Measurements from ENCODE around the gene DPEP2.

Gene DPEP2

GRCh38 chr16:67964477-67965131 is 34.7 kb downstream of the DPEP2 start:
- no peak for DNase-seq
- no peak overlapping the region for H3K4me3 Mint-ChIP-seq
- no peaks in the 10 kb centered on the region for H3K9me3 Mint-ChIP-seq
- H3K36me3 Mint-ChIP-seq, result peaks cover 22% of the 10 kb centered on the region
- CTCF ChIA-PET, result interaction anchor here (1.3 to 1.4 kb wide), 2 partner anchors 10 to 22 kb away, joined by 3 to 5 read pairs; no protein-coding TSS in a partner anchor
- H3K27me3 Mint-ChIP-seq, result no peaks in the 10 kb centered on the region
- H3K27ac Mint-ChIP-seq, result no peak overlapping the region
- H3K4me1 Mint-ChIP-seq, result peaks cover 32% of the 10 kb centered on the region

DNA sequence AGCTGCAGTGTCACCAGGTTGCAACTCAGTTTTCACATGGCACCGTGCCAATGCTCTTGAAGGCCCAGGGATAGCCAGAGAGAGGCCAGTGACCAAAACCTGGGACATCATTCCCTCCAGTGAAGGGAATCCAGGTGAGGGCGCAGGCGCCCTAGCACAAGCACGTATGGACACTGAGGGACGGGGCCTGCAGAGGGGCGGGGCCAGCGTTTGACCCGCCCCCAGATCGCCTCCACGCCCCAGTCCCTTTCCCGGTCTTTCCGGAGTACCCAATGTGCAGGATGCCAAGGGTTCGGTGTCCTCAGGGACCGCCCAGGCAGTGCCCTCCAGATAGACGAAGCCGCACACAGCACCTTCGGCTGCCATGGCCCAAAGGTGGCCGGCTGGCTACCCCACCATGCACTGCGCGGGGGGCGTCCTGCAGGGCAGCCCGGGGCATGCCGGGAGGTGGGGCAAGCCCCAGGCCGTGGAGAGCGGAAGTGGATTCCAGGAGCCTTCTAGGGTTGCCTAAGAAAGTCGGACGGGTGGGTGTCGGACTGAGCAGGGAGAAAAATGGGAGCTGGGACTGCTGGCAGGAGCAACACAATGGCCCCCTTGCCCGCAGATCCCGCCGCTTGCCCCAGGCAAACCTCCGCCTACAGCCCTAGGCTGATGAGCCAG is 35.5 kb downstream of the DPEP2 start:
- H3K27ac Mint-ChIP-seq, result no peak overlapping the region
- no peaks in the 10 kb centered on the region for H3K9me3 Mint-ChIP-seq
- no peaks in the 10 kb centered on the region for H3K27me3 Mint-ChIP-seq
- H3K4me1 Mint-ChIP-seq, result peaks cover 26% of the 10 kb centered on the region
- CTCF ChIA-PET, result interaction anchor here (1.3 to 2.6 kb wide), 2 partner anchors 22 kb away, joined by 5 to 7 read pairs; no protein-coding TSS in a partner anchor
- peaks cover 24% of the 10 kb centered on the region for H3K36me3 Mint-ChIP-seq
- no peak for DNase-seq
- no peak overlapping the region for H3K4me3 Mint-ChIP-seq

DNA sequence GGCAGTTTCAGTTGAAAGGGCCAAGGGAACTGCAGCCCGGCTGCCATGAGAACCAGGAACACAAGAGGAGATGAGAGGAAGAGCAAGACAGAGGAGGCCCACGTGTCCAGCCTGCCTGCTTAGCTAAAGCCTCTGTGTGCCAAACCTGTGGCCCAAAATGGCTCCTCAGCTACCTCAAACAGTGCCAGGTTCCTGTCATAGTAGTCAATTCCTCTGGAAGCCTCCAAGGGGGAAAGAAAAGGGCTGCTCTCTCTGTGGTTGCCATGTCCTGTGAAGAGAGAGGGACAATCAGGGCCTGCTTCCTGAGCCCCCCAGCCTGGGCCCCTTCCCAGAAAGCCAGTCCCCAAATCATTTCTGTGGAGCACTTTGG is 36.0 kb downstream of the DPEP2 start:
- no peak for DNase-seq
- Mint-ChIP-seq H3K27ac (no peak overlapping the region), H3K4me1 (peaks cover 25% of the 10 kb centered on the region), H3K27me3 (no peaks in the 10 kb centered on the region), H3K36me3 (peaks cover 27% of the 10 kb centered on the region), H3K4me3 (no peak overlapping the region), H3K9me3 (no peaks in the 10 kb centered on the region)
- CTCF ChIA-PET, result interaction anchor here (2.6 kb wide), 1 partner anchor 21 kb away, joined by 7 read pairs; no protein-coding TSS in a partner anchor

DNA sequence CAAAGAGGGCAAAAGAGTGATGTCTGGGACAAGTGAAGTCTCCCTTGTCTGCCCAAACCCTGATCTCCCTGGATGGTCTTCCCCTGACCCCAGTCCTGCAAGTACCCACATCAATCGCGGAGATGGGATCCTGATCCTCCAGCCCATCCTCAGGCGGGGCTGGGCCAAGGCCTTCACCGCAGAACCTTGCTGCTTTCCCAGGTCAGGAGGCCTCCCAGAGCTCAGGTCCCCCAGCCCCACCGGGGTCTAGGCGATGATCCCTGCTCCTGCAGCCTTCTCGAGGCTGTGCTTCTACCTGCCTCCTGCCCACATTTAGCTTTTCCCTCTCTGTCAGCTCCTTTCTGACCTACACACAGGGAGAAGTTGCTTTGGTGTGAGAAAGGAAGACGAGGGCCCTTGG is 37.1 kb downstream of the DPEP2 start:
- CTCF ChIA-PET, result interaction anchor here (2.6 kb wide), 1 partner anchor 20 kb away, joined by 7 read pairs; no protein-coding TSS in a partner anchor

GRCh38 chr16:67961551-67961957 is 37.7 kb downstream of the DPEP2 start:
- Mint-ChIP-seq H3K4me3 (no peak overlapping the region), H3K9me3 (no peaks in the 10 kb centered on the region), H3K4me1 (peaks cover 12% of the 10 kb centered on the region), H3K27me3 (no peaks in the 10 kb centered on the region), H3K27ac (no peak overlapping the region), H3K36me3 (peaks cover 27% of the 10 kb centered on the region)
- DNase-seq, result no peak
- CTCF ChIA-PET, result interaction anchor here (2.6 kb wide), 1 partner anchor 19 kb away, joined by 7 read pairs; no protein-coding TSS in a partner anchor

More for the DNA sequence above, 37.1 kb downstream of the DPEP2 start:
- DNase-seq, result no peak
- no peak overlapping the region for H3K27ac Mint-ChIP-seq
- H3K27me3 Mint-ChIP-seq, result no peaks in the 10 kb centered on the region
- H3K4me3 Mint-ChIP-seq, result no peak overlapping the region
- no peaks in the 10 kb centered on the region for H3K9me3 Mint-ChIP-seq
- H3K36me3 Mint-ChIP-seq, result peaks cover 27% of the 10 kb centered on the region
- H3K4me1 Mint-ChIP-seq, result peaks cover 18% of the 10 kb centered on the region

DNA sequence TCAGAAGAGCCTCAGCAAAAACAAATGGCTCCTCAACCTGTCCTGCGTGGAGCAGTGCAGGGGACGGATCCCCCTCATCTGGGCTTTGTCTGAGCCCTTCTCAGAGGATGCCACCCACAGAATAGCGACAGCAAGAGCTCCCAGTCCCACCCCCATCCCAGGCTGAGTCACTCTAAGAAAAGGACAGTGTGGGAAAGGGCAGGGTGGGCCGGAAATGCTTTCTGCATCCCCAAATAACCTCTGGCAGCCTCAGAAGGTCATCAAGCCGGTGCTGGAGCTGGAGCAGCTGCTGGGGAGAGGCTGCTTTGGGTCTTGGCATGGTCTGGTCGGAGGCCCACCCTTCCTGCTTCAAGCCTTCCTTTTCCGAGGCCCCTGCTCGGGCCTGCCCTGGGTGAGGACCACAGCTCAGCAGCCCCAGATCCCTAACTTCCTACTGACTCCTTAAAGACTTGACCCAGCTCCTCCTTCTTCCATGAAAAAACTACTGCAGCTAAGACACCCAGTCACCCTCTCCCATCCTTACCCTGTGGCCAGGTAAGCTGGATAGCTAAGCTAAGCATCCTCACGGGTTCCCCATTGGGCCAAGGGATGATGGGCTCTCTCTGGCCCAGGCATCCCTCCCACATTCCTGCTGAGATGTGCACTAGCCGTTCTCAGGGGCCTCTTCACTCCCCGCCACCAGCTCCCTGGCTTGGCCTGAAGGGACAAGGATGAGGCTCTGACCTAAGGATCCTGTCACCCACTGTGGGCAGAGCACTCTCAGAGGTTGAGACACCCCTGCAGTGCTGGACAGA is 39.6 kb downstream of the DPEP2 start:
- peaks cover 27% of the 10 kb centered on the region for H3K36me3 Mint-ChIP-seq
- CTCF ChIA-PET, result interaction anchor here (0.6 to 1.4 kb wide), 2 partner anchors 18 to 370 kb away, joined by 3 to 4 read pairs; no protein-coding TSS in a partner anchor
- H3K4me3 Mint-ChIP-seq, result no peak overlapping the region
- no peaks in the 10 kb centered on the region for H3K27me3 Mint-ChIP-seq
- peak overlapping the region; percentile 16 for H3K27ac Mint-ChIP-seq
- DNase-seq, result no peak
- no peaks in the 10 kb centered on the region for H3K9me3 Mint-ChIP-seq
- H3K4me1 Mint-ChIP-seq, result peaks cover 2% of the 10 kb centered on the region

DNA sequence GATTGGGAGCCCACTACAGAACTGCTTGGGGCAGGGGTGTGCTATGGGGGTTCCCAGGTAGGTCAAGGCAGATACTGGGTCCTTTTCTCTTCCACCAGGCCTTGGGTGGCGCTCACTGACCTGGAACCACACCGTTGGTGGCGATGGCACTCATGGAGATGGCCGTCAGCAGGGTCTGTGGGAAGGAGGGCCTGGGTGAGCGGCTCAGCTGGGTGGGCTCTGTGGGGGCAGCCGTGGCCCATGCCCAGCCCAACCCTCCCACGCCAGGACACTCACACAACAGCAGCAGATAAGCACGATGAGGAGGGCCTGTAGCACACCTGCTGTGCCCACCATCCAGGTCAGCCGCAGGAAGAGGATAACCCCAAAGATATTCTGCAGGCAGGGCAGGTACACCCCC is 41.7 kb downstream of the DPEP2 start:
- Mint-ChIP-seq H3K36me3 (peaks cover 27% of the 10 kb centered on the region), H3K4me1 (no peaks in the 10 kb centered on the region), H3K27ac (no peak overlapping the region), H3K27me3 (no peaks in the 10 kb centered on the region), H3K9me3 (no peaks in the 10 kb centered on the region), H3K4me3 (no peak overlapping the region)
- CTCF ChIA-PET, result interaction anchor here (0.5 kb wide), 1 partner anchor 1239 kb away, joined by 3 read pairs; no protein-coding TSS in a partner anchor
- no peak for DNase-seq

GRCh38 chr16:67954421-67955196 is 44.7 kb downstream of the DPEP2 start:
- Mint-ChIP-seq H3K27ac (no peak overlapping the region), H3K27me3 (no peaks in the 10 kb centered on the region), H3K9me3 (no peaks in the 10 kb centered on the region), H3K36me3 (peaks cover 13% of the 10 kb centered on the region), H3K4me3 (no peak overlapping the region), H3K4me1 (peaks cover 3% of the 10 kb centered on the region)
- DNase-seq, result no peak
- CTCF ChIA-PET, result interaction anchor here (0.9 kb wide), 1 partner anchor 11 kb away, joined by 3 read pairs; no protein-coding TSS in a partner anchor

DNA sequence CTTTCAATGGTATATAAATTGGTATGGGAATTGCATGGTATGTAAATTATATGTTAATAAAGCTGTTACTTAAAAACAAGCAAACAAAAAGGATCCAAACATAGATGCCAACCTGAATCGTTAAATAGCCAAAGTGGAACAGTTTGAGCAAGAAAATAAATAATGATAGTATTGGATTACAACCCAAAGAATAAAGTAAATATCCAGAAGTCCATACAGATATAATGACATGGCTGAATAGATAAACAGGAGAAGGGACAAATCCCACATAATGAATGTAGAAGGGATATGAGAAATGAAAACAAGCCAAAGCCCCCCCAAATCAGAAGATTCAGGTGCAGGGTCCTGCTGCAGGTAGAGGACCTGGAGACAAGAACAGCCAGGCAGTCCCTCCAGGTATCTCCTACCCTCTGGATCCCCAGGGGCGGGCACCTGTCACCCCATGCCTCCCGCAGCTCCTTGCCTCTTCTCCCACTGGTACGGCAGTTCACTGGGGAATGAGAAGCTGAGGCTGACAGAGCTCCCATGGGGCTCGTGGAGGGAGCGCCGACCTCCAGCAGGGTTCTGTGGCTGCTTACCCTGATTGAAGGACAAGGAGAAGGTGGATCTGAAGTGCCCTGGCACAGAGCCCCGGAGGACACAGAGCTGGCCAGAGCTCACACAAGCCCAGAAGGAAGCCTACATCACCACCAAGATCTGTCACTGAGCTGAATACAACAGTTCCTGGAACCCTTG is 45.5 kb downstream of the DPEP2 start:
- CTCF ChIA-PET, result interaction anchor here (0.9 to 1.7 kb wide), 2 partner anchors 11 to 12 kb away, joined by 3 to 5 read pairs; no protein-coding TSS in a partner anchor
- no peaks in the 10 kb centered on the region for H3K9me3 Mint-ChIP-seq
- peaks cover 3% of the 10 kb centered on the region for H3K4me1 Mint-ChIP-seq
- no peak for DNase-seq
- H3K27ac Mint-ChIP-seq, result no peak overlapping the region
- H3K4me3 Mint-ChIP-seq, result no peak overlapping the region
- H3K27me3 Mint-ChIP-seq, result no peaks in the 10 kb centered on the region
- peaks cover 13% of the 10 kb centered on the region for H3K36me3 Mint-ChIP-seq

- peaks cover 10% of the 10 kb centered on the region for H3K36me3 Mint-ChIP-seq
- H3K4me1 Mint-ChIP-seq, result peaks cover 3% of the 10 kb centered on the region
- no peak for DNase-seq
- H3K27me3 Mint-ChIP-seq, result no peaks in the 10 kb centered on the region
- H3K4me3 Mint-ChIP-seq, result no peak overlapping the region
- H3K27ac Mint-ChIP-seq, result no peak overlapping the region
- no peaks in the 10 kb centered on the region for H3K9me3 Mint-ChIP-seq
- CTCF ChIA-PET, result no interaction called here
These were observed 47.8 kb downstream of the DPEP2 start for GRCh38 chr16:67951485-67951884.

DNA sequence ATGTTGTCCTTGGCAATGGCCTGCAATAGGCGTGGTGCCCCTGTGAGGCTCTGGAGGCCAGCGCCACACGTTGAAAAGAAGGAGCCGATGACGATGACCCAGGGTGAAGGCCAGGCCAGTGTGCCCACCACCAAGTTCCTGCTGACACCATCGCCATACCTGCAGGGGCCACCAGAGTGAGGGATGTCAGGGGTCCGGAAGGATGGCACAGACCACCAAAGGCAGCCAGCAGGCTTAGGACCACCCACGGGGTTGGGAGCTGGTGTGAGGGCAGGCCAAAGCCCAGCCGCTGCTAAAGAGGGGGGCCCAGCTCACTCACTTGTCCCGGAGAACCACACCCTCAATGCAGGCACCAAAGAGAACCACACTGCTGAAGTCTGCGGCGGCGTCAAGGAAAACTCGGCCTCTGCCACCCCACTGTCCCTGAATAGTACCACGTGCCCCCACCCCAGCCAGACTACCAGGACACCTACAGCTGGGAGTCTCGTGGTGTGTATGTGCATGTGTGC is 48.9 kb downstream of the DPEP2 start:
- Mint-ChIP-seq H3K4me3 (no peak overlapping the region), H3K9me3 (no peaks in the 10 kb centered on the region), H3K4me1 (peaks cover 3% of the 10 kb centered on the region), H3K36me3 (peaks cover 10% of the 10 kb centered on the region), H3K27me3 (no peaks in the 10 kb centered on the region), H3K27ac (peak overlapping the region; percentile 37)
- no peak for DNase-seq
- CTCF ChIA-PET, result no interaction called here

GRCh38 chr16:67949645-67950044 is 49.6 kb downstream of the DPEP2 start:
- H3K9me3 Mint-ChIP-seq, result no peaks in the 10 kb centered on the region
- H3K36me3 Mint-ChIP-seq, result peaks cover 10% of the 10 kb centered on the region
- H3K27ac Mint-ChIP-seq, result no peak overlapping the region
- no peak for DNase-seq
- no peaks in the 10 kb centered on the region for H3K27me3 Mint-ChIP-seq
- CTCF ChIA-PET, result no interaction called here
- peaks cover 3% of the 10 kb centered on the region for H3K4me1 Mint-ChIP-seq
- no peak overlapping the region for H3K4me3 Mint-ChIP-seq

GRCh38 chr16:67948015-67948414 is 51.3 kb downstream of the DPEP2 start:
- no peaks in the 10 kb centered on the region for H3K27me3 Mint-ChIP-seq
- H3K27ac Mint-ChIP-seq, result no peak overlapping the region
- no peak overlapping the region for H3K4me3 Mint-ChIP-seq
- CTCF ChIA-PET, result interaction anchor here (0.6 to 1.1 kb wide), 2 partner anchors 11 to 353 kb away, joined by 3 read pairs; partner anchors contain the start of gene PSMB10
- H3K9me3 Mint-ChIP-seq, result no peaks in the 10 kb centered on the region
- no peak for DNase-seq
- H3K36me3 Mint-ChIP-seq, result peaks cover 9% of the 10 kb centered on the region
- peaks cover 3% of the 10 kb centered on the region for H3K4me1 Mint-ChIP-seq

Measured in activated naive CD4-positive, alpha-beta T cell treated with anti-CD3 and anti-CD28 coated beads, Interleukin-2, amount 10 ng/mL, durations not matched to agents 7 days and 5 days (primary cell).